ENCODE results near the gene ZBTB24. TPM values are rescaled to one million over a fixed set of nuclear protein-coding genes. Genes with fewer than 3 reads are reported as not detected.

The ZBTB24 gene
- total RNA-seq, 1 experiment from 2014 or later = 27.3 TPM

DNA sequence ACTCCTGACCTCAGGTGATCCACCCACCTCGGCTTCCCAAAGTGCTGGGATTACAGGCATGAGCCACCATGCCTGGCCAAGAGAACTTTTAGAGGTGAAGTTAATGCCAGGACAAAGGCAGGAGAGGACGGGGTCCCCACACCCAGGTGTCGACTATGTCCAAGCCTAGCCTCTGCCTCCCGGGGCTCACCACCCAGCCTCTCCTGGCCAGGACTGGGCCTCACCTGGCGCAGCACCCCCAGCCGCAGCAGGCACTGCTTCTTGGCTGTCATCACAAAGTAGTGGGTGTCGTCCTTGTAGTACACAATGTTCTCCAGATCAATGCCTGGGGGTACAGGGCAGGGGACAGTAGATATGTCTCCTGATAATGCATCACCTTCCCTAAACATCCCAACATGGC is 31.6 kb downstream of the ZBTB24 start:
- Histone ChIP-seq H3K23ac (ENCODE audit: insufficient read length, low read depth, low read length) (no peak overlapping the region), H3K9me3 (ENCODE audit: control insufficient read depth, low read depth, low read length) (no peaks in the 10 kb centered on the region), H2AK5ac (ENCODE audit: insufficient read length, low read length) (no peak overlapping the region), H4K91ac (ENCODE audit: insufficient read length, low read depth, low read length) (no peak overlapping the region), H3K23me2 (ENCODE audit: insufficient read length, low read depth, low read length, poor library complexity, severe bottlenecking) (peaks cover 10% of the 10 kb centered on the region), H2BK12ac (ENCODE audit: insufficient read length, low read depth, low read length) (no peak overlapping the region), H4K5ac (ENCODE audit: insufficient read length, low read depth, low read length) (no peak overlapping the region), H3K4ac (ENCODE audit: low read depth, low read length) (no peak overlapping the region), H3K27ac (ENCODE audit: insufficient read length, low read depth, low read length) (no peak overlapping the region), H2BK15ac (ENCODE audit: low read depth, low read length) (no peak overlapping the region), H2AFZ (ENCODE audit: low read length) (no peak overlapping the region), H3K79me2 (ENCODE audit: insufficient read depth, low read length) (no peaks in the 10 kb centered on the region), H3K4me1 (ENCODE audit: insufficient read depth, low read length) (peaks cover under 1% of the 10 kb centered on the region; the same call in 1 of the 2 replicates), H3K56ac (ENCODE audit: insufficient read length, low read depth, low read length) (no peak overlapping the region), H4K8ac (replicated peaks; ENCODE audit: insufficient read length, low read depth, low read length) (no peak overlapping the region), H3K18ac (ENCODE audit: insufficient read length, low read depth, low read length) (no peak overlapping the region), H3K9ac (ENCODE audit: extremely low read depth, insufficient read length, low read length) (no peak overlapping the region), H2BK120ac (ENCODE audit: low read depth, low read length, poor library complexity, severe bottlenecking) (no peak overlapping the region), H3K14ac (ENCODE audit: insufficient read depth, low read length) (no peak overlapping the region), H4K20me1 (ENCODE audit: control insufficient read depth, insufficient read depth, insufficient read length) (no peaks in the 10 kb centered on the region), H3K4me2 (ENCODE audit: insufficient read depth, insufficient read length, low read length) (no peak overlapping the region), H3K79me1 (ENCODE audit: insufficient read depth, low read depth, low read length, poor library complexity, severe bottlenecking) (no peaks in the 10 kb centered on the region), H2BK5ac (ENCODE audit: insufficient read length, low read length) (no peak overlapping the region), H3K27me3 (ENCODE audit: insufficient read depth, low read length) (no peaks in the 10 kb centered on the region), H2BK20ac (ENCODE audit: low read depth, low read length, poor library complexity, severe bottlenecking) (no peak overlapping the region), H3T11ph (ENCODE audit: low read length) (no peak overlapping the region)
- peaks cover 10 to 11% of the 10 kb centered on the region in 2 experiments for H3K4me1 Mint-ChIP-seq
- peaks cover 11 to 56% (median 37%) of the 10 kb centered on the region in 3 experiments for H3K36me3 Mint-ChIP-seq (ENCODE audit: insufficient read depth in 1 of 3, low read depth in 3 of 3)
- no peak overlapping the region for H3K27ac Mint-ChIP-seq
- H3K9me3 Mint-ChIP-seq = no peaks in the 10 kb centered on the region; a peak in 1 of 5 replicates
- TF ChIP-seq, protein P1, sequence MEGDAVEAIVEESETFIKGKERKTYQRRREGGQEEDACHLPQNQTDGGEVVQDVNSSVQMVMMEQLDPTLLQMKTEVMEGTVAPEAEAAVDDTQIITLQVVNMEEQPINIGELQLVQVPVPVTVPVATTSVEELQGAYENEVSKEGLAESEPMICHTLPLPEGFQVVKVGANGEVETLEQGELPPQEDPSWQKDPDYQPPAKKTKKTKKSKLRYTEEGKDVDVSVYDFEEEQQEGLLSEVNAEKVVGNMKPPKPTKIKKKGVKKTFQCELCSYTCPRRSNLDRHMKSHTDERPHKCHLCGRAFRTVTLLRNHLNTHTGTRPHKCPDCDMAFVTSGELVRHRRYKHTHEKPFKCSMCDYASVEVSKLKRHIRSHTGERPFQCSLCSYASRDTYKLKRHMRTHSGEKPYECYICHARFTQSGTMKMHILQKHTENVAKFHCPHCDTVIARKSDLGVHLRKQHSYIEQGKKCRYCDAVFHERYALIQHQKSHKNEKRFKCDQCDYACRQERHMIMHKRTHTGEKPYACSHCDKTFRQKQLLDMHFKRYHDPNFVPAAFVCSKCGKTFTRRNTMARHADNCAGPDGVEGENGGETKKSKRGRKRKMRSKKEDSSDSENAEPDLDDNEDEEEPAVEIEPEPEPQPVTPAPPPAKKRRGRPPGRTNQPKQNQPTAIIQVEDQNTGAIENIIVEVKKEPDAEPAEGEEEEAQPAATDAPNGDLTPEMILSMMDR (conservative IDR thresholded peaks at IDR 0.05) = no peak
- no peak overlapping the region for H3K4me3 Mint-ChIP-seq
- no peaks in the 10 kb centered on the region for H3K27me3 Mint-ChIP-seq (ENCODE audit: low read depth)
- WGBS (ENCODE audit: extremely low coverage, insufficient read length, low lambda C conversion rate) = no CpG with 5 or more reads among the region's 7 CpGs
- no peak for DNase-seq

Measured in H9 (cell line).